Stimulated activated CD8-positive, alpha-beta memory T cell treated with anti-CD3 and anti-CD28 coated beads, Interleukin-12 subunit alpha, Interleukin-12 subunit beta, amount 100 ng/mL, for 24 hours (primary cell): ENCODE results near the gene SURF4.
"Not testable (repeated sequence)": the region's sequence is repeated elsewhere in the genome, so short reads cannot be mapped to it uniquely, and the experiment has no call there.

Experiments used
- DNase-seq: peaks from one replicate; pipeline ENCODE4 v3.0.0-alpha.2; 2020; ENCODE audit errors: extremely low read depth

Gene SURF4

GRCh38 chr9:133334888-133335287 is 41.0 kb downstream of the SURF4 start:
- not testable (repeated sequence) for DNase-seq

- no peak for DNase-seq
Observed at GRCh38 chr9:133334161-133334560, 41.7 kb downstream of the SURF4 start.

- DNase-seq: no peak
Observed at GRCh38 chr9:133333566-133333965, 42.3 kb downstream of the SURF4 start.

DNA sequence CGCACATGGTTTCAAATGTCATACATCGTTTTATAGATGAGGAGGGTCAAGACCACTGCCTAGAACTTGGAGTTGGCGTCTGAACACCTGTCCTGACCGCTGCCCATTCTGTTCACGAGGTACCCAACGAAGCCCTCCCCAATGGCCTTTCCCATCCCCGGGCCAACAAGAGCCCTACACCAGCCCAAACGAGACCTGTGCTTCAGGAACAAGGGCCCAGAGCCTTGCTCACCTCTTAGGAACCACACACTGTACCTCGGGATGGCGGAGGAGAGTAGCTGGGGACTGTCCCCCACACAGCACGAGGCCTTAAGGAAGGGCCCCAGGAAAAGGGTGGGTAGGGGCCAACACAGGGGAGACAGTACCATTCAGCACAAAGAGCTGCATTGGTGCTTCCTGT is 42.8 kb downstream of the SURF4 start:
- DNase-seq: no peak

DNA sequence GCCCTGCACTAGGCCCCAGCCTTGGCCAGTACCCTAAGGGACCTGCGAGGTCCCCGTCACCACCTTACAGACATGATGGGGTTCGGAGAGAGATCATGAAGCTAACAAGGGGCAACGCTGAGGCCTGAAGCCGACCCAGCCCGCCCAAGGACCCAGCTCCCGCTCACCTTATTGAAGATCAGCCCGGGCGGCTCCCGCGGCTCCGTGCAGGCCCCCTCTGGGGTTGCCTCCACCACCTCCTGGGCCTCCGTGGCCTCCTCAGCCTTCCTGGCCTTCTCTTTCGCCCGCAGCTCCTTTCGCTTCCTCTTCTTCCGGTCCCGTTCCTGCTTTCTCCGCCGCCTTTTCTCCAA is 43.5 kb downstream of the SURF4 start:
- DNase-seq: no peak

- DNase-seq: no peak
Observed at GRCh38 chr9:133331641-133332380, 44.0 kb downstream of the SURF4 start.

- no peak for DNase-seq
Observed at GRCh38 chr9:133331221-133331620, 44.6 kb downstream of the SURF4 start.

- DNase-seq: not testable (repeated sequence)
Observed at GRCh38 chr9:133329306-133330156, 46.3 kb downstream of the SURF4 start.

DNA sequence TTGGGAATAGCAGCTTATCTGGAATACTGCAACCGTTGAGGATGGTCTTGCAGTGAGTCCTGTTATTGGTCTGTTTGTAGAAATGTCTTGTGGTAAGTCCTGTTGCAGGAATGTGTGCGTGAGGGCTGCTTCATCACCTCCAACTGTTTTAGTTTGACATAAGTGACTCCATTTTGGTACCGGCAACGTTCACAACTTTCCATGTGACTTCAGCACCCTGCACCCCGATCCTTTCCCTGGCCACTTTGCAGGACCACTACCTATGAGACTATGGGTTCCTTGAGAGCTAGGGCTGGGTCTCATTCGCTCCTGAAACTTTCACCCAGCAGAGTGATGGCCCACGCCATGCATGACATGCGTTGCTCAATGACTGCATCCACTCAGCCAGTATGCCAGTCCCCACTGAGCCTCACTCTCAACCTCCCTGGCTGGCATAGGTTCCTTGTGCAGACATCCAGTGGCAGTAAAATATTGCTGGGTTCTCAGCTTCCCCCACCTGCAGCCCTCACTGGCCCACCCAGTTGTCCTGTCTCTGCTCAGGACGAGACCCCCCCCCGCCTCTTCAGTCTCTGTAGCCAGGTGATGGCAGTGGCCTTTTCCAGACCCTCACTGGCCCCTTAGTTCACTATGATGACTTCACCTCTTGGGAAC is 47.9 kb downstream of the SURF4 start:
- no peak for DNase-seq

- DNase-seq: not testable (repeated sequence)
Observed at GRCh38 chr9:133327021-133327420, 48.8 kb downstream of the SURF4 start.

DNA sequence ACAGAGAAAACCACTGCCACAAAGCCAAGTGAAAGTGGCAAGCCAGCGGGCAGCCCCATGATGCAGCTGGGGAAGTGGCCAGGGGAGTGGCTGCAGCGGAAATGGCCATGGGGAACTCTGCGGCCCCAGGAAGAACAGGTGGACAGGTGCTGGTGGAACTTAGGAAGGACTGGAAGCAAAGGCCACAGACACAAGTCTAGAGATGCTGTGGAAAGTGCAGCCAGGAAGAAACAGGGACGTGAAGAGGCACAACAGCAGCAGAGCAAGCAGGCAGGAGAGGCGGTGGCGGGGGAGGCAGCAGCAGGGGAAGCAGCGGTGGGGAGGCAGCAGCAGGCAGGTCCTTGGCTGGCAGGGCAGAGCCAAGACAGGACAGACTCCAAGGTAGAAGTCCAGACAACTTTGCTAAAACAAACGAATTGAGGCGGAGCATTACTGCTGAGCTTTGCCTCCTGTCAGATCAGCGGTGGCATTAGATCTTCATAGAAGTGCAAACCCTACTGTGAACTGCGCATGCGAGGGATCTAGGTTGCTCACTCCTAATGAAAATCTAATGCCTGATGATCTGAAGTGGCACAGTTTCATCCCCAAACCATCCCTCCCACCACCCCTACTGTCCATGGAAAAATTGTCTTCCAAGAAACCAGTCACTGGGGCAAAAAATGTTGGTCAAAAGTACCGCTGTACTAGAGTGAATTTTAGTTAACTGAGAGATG is 51.7 kb downstream of the SURF4 start:
- no peak for DNase-seq

DNA sequence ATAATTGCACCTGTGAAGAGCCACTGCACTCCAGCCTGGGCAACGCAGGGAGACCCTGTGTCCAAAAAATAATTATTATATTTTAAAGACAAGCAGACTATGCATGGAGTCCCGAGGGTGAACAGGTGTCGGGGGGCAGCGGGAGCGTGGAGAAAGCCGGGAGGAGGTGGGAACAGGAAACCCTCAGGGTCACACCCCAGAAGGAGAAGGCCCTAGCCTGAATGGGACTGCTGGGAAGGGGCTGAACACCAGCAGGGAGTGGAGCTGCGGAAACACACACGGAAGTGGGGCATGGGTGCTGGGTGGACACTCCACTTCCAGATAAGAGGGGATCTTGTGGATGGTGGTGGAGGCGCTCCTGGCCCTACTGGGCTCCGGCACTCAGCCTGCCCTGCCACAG is 52.6 kb downstream of the SURF4 start:
- no peak for DNase-seq

GRCh38 chr9:133322701-133323100 is 53.2 kb downstream of the SURF4 start:
- no peak for DNase-seq

- no peak for DNase-seq
Observed at GRCh38 chr9:133321411-133321935, 54.4 kb downstream of the SURF4 start.

DNA sequence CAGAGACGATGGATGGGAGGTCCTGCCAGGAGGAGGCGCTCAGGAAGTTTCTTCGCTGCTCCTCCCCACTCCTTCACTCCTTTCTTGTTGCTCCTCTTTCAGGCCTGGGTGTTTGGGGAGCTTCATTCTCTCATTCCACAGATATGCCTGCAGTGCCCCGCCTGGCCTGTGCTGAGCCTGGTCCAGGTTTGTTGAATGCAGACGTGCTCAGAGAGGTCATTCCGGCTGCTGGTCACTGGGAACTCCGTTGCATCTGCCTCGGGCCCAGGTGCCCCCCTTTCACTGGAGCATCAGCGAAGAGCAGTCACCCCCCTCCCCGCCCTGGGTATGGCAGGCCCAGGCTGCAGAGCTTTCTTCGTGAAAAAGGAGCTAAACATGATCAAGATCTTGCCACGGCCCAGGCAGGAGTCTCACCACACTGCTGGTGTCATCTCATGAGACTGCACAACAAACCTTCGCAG is 55.4 kb downstream of the SURF4 start:
- DNase-seq: no peak

DNA sequence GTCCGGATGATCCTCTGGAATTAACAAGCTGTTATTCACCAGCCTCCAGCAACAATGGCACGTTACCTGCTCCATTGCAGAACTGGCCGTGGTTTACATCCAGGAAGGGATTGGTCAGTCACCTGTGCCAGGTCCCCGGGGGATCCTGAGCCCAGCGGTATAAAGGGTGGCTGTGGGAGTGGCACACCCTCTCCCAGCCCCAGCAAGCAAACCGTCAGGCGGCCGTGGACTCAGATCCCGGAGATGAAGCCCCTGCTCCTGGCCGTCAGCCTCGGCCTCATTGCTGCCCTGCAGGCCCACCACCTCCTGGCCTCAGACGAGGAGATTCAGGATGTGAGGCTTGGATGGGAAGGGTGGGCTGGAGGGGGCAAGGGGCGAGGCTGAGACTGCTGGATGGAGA is 58.3 kb downstream of the SURF4 start:
- DNase-seq: not testable (repeated sequence)

- DNase-seq: no peak
Observed at GRCh38 chr9:133315997-133316396, 59.9 kb downstream of the SURF4 start.
